ENCODE data around the gene MLLT3. TPM values are rescaled to one million over a fixed set of nuclear protein-coding genes. Genes with fewer than 3 reads are reported as not detected.

MLLT3 gene
- total RNA-seq, 1 donor from 2014 or later = 7.7 TPM

- no peak overlapping the region for H3K4me3 Mint-ChIP-seq (ENCODE audit: unreplicated experiment)
- peaks cover 30% of the 10 kb centered on the region for H3K4me1 Mint-ChIP-seq (ENCODE audit: low read depth)
- no peak overlapping the region for H3K27ac Mint-ChIP-seq (ENCODE audit: unreplicated experiment)
- no peaks in the 10 kb centered on the region for H3K36me3 Mint-ChIP-seq (ENCODE audit: low read depth)
- TF ChIP-seq CTCF (IDR thresholded peaks at IDR 0.05) = no peak
- peaks cover 10% of the 10 kb centered on the region for H3K27me3 Mint-ChIP-seq (ENCODE audit: low read depth)
- H3K9me3 Mint-ChIP-seq (ENCODE audit: low read depth) = no peaks in the 10 kb centered on the region
- DNase-seq (ENCODE audit: low spot score) = no peak
Observed at GRCh38 chr9:20473515-20474013, 148.7 kb downstream of the MLLT3 start.

- no peak overlapping the region for H3K4me3 Mint-ChIP-seq (ENCODE audit: unreplicated experiment)
- DNase-seq (ENCODE audit: low spot score) = no peak
- H3K27me3 Mint-ChIP-seq (ENCODE audit: low read depth) = peaks cover 11% of the 10 kb centered on the region
- no peak overlapping the region for H3K27ac Mint-ChIP-seq (ENCODE audit: unreplicated experiment)
- TF ChIP-seq CTCF (IDR thresholded peaks at IDR 0.05) = no peak
- H3K4me1 Mint-ChIP-seq (ENCODE audit: low read depth) = peaks cover 19% of the 10 kb centered on the region
- no peaks in the 10 kb centered on the region for H3K36me3 Mint-ChIP-seq (ENCODE audit: low read depth)
- no peaks in the 10 kb centered on the region for H3K9me3 Mint-ChIP-seq (ENCODE audit: low read depth)
Observed at GRCh38 chr9:20472342-20473045, 149.8 kb downstream of the MLLT3 start.

GRCh38 chr9:20466328-20467008, 155.8 kb downstream of the MLLT3 start:
- H3K27ac Mint-ChIP-seq (ENCODE audit: unreplicated experiment) = no peak overlapping the region
- H3K9me3 Mint-ChIP-seq (ENCODE audit: low read depth) = no peaks in the 10 kb centered on the region
- H3K27me3 Mint-ChIP-seq (ENCODE audit: low read depth) = peaks cover 19% of the 10 kb centered on the region
- no peak overlapping the region for H3K4me3 Mint-ChIP-seq (ENCODE audit: unreplicated experiment)
- no peak for TF ChIP-seq CTCF (IDR thresholded peaks at IDR 0.05)
- H3K4me1 Mint-ChIP-seq (ENCODE audit: low read depth) = no peaks in the 10 kb centered on the region
- H3K36me3 Mint-ChIP-seq (ENCODE audit: low read depth) = no peaks in the 10 kb centered on the region
- no peak for DNase-seq (ENCODE audit: low spot score)

GRCh38 chr9:20464242-20464641, 158.1 kb downstream of the MLLT3 start:
- H3K4me3 Mint-ChIP-seq (ENCODE audit: unreplicated experiment) = no peak overlapping the region
- H3K4me1 Mint-ChIP-seq (ENCODE audit: low read depth) = no peaks in the 10 kb centered on the region
- no peak overlapping the region for H3K27ac Mint-ChIP-seq (ENCODE audit: unreplicated experiment)
- no peaks in the 10 kb centered on the region for H3K9me3 Mint-ChIP-seq (ENCODE audit: low read depth)
- DNase-seq (ENCODE audit: low spot score) = no peak
- no peaks in the 10 kb centered on the region for H3K36me3 Mint-ChIP-seq (ENCODE audit: low read depth)
- TF ChIP-seq CTCF (IDR thresholded peaks at IDR 0.05) = no peak
- peaks cover 15% of the 10 kb centered on the region for H3K27me3 Mint-ChIP-seq (ENCODE audit: low read depth)

- H3K9me3 Mint-ChIP-seq (ENCODE audit: low read depth) = no peaks in the 10 kb centered on the region
- H3K27ac Mint-ChIP-seq (ENCODE audit: unreplicated experiment) = no peak overlapping the region
- no peak for TF ChIP-seq CTCF (IDR thresholded peaks at IDR 0.05)
- H3K36me3 Mint-ChIP-seq (ENCODE audit: low read depth) = no peaks in the 10 kb centered on the region
- no peaks in the 10 kb centered on the region for H3K4me1 Mint-ChIP-seq (ENCODE audit: low read depth)
- no peak for DNase-seq (ENCODE audit: low spot score)
- no peak overlapping the region for H3K4me3 Mint-ChIP-seq (ENCODE audit: unreplicated experiment)
- H3K27me3 Mint-ChIP-seq (ENCODE audit: low read depth) = peaks cover 15% of the 10 kb centered on the region
Observed at GRCh38 chr9:20463823-20464222, 158.5 kb downstream of the MLLT3 start.
